Measurements from ENCODE around the gene CYTH3.

Gene CYTH3

DNA sequence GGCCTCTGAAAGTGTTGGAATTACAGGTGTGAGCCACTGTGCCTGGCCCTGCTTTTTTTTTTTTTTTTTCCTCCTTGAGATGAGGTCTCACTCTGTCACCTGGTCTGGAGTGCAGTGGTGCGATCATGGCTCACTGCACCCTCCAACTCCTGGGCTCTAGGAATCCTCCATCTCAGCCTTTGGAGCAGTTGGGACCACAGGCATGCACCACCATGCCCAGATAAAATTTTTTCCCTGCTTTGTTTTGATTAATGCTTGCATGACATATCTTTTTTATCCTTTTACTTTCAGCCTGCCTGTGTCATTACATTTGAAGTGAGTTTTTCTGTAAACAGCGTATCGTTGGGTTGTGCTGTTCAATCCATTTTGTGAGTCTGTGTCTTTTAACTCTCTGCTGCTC is 144.2 kb downstream of the CYTH3 start:
- no peak for TF ChIP-seq POLR2A (IDR thresholded peaks at IDR 0.05; ENCODE audit: low read depth, low read length)
- FAIRE-seq (no peak), DNase-seq (ENCODE audit: insufficient read length, low spot score) (no peak)

DNA sequence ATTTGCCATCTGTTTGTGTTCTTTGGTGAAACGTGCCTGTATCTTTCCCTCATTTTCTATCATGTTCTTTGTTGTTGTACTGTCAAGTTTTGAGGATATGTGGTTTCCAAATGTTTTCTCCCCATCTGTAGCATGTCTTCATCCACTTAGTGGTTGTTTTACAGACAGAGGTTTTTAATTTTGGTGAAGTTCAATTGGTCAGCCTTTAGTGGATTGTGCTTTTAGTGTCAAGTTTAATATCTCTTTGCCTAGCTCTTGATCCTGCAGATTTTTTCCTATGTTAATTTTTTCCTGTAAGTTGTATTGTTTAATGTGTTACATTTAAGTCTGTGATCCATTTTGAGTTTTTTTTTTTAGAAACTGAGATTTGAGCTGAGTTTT is 145.3 kb downstream of the CYTH3 start:
- FAIRE-seq (no peak), DNase-seq (ENCODE audit: insufficient read length, low spot score) (no peak)
- no peak for TF ChIP-seq POLR2A (IDR thresholded peaks at IDR 0.05; ENCODE audit: low read depth, low read length)

DNA sequence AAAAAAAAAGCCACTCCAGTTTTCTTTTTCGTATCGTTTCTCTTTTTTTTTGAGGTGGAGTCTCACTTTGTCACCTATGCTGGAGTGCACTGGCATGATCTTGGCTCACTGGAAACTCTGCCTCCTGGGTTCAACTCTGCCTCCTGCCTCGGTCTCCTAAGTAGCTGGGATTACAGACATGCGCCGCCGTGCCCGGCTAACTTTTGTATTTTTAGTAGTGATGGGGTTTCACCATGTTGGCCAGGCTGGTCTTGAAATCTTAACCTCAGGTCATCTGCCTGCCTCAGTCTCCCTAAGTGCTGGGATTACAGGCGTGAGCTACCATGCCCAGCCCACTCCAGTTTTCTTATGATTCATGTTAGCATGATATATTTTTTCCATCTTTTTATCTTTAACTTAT is 148.6 kb downstream of the CYTH3 start:
- FAIRE-seq (no peak), DNase-seq (ENCODE audit: insufficient read length, low spot score) (no peak)

DNA sequence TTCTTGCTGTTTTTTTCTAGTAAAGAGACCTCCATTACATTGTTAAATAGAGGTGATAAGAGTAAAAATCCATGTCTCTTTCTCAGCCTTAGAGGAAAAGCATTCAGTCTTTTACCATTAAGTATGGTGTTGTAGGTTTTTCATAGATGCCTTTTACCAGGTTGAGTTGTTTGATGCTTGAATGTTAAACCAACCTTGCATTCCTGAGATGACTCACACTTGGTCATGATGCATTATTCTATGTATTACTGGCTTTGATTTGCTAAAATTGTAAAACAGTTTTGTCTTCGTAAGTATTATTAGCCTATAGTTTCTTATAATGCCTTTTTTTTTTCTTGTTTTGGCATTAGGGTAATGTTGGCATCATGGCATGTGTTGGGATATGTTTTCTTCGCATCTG is 151.3 kb downstream of the CYTH3 start:
- TF ChIP-seq POLR2A (IDR thresholded peaks at IDR 0.05; ENCODE audit: low read depth, low read length): no peak
- no peak for DNase-seq (ENCODE audit: insufficient read length, low spot score)
- no peak for FAIRE-seq

More for the DNA sequence above, 148.6 kb downstream of the CYTH3 start:
- TF ChIP-seq POLR2A (IDR thresholded peaks at IDR 0.05; ENCODE audit: low read depth, low read length): no peak

DNA sequence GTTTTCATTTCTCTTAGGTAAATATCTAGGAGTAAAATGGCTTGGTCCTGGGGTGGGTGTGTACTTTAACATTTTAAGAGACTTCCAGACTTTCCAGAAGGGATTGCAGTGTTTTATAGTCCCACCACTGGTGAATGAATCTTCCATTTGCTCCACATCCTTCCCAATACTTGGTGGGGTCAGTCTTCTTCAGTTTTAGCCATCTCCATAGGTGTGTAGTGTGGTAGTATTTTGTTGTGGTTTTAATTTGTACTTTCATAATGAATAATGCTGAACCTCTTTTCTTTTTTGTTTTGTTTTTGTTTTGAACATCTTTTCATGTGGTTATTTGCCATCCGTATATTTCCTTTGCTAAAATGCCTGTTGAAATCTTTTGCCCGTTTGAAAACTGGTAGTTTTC is 154.9 kb downstream of the CYTH3 start:
- no peak for FAIRE-seq
- no peak for DNase-seq (ENCODE audit: insufficient read length, low spot score)
- no peak for TF ChIP-seq POLR2A (IDR thresholded peaks at IDR 0.05; ENCODE audit: low read depth, low read length)

DNA sequence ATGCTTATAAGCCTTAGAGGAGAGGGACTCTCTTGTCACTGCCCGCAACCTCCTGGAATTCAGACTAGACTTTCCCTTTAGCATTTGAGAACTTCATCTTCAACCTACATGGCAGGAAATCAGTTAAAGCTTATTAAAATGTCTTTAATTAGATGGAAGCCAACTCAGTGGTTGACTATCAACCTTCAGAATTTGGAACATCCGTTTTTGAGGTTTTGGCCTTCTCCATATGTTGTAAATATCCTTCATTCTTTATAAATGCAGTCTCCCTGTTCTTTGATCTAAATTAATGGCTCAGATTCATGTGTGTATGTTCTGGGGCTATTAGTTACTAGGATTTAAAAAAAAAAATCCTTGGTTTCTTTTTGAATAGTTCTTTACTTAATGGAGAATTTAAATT is 156.2 kb downstream of the CYTH3 start:
- DNase-seq (ENCODE audit: insufficient read length, low spot score) (no peak), FAIRE-seq (no peak)
- TF ChIP-seq POLR2A (IDR thresholded peaks at IDR 0.05; ENCODE audit: low read depth, low read length): no peak

Data from H54 (cell line).